ENCODE results near the gene HDHD2. TPM values are rescaled to one million over a fixed set of nuclear protein-coding genes. Genes with fewer than 3 reads are reported as not detected.

Gene HDHD2
- total RNA-seq, 1 experiment from 2014 or later: 48.0 TPM

- no peaks in the 10 kb centered on the region for H3K9me3 Mint-ChIP-seq (ENCODE audit: unreplicated experiment)
- ChIA-PET CTCF (interaction anchor here (3.6 kb wide), 1 partner anchor 90 kb away, joined by 15 read pairs; no protein-coding TSS in a partner anchor), POLR2A (interaction anchor here (1.4 kb wide), 1 partner anchor 35 kb away, joined by 4 read pairs; the partner anchor contains the start of gene HDHD2)
- no peaks in the 10 kb centered on the region for H3K4me1 Mint-ChIP-seq (ENCODE audit: insufficient read depth, unreplicated experiment)
- intact Hi-C loops (cut with micrococcal nuclease): no loop called here
- peaks cover 72% of the 10 kb centered on the region for H3K36me3 Mint-ChIP-seq (ENCODE audit: insufficient read depth, unreplicated experiment)
- no TSS peak for BruUV-seq (replicated peaks)
- DNase-seq (ENCODE audit: unreplicated experiment): no peak
- no peak overlapping the region for H3K27ac Mint-ChIP-seq (ENCODE audit: low read depth, unreplicated experiment)
- no peaks in the 10 kb centered on the region for H3K27me3 Mint-ChIP-seq (ENCODE audit: insufficient read depth, unreplicated experiment)
- H3K4me3 Mint-ChIP-seq (ENCODE audit: unreplicated experiment): no peak overlapping the region
- no peak for TF ChIP-seq CTCF (IDR thresholded peaks at IDR 0.05; ENCODE audit: unreplicated experiment)
Observed at GRCh38 chr18:47115205-47115604, 35.1 kb downstream of the HDHD2 start.

DNA sequence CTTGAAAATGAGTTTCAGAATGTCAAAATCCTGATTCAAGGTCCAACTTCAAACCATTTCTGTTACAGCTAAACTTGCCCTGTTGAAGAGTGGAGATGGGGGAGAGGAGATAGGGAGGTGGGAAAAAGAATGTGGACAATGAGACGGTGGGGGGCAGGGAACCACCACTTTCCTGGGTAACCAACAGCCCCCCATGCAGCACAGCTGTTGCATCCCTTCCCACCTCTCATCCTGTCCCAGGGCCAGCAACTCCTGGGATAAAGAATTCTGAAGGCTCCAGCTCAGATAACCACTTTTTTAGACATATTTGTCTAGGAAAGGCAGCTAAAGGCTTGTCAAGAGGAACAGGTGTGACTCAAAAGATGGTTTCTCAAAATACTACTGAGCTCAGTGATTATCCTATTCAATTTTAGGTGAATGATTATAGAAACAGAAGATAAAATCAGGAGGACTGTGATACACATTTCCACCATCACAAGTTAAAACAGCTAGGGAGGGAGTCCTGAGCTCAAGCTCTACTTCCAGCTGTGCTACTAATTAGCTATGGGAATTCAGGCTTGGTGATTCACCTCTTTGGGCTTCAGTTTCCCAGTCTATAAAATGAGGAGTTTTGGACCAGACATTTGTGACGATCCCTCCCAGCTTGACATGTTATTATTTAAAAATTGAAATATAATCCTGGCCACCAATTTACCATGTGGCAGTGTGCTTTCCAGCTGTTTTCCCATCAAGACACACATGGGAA is 36.3 kb downstream of the HDHD2 start:
- no peak for TF ChIP-seq CTCF (IDR thresholded peaks at IDR 0.05; ENCODE audit: unreplicated experiment)
- intact Hi-C loops (cut with micrococcal nuclease): no loop called here
- no peak for DNase-seq (ENCODE audit: unreplicated experiment)
- CTCF ChIA-PET: interaction anchor here (0.6 to 4.5 kb wide), 6 partner anchors 12 to 101 kb away, joined by 3 to 25 read pairs (median 10); no protein-coding TSS in a partner anchor
- H3K27me3 Mint-ChIP-seq (ENCODE audit: insufficient read depth, unreplicated experiment): no peaks in the 10 kb centered on the region
- H3K4me1 Mint-ChIP-seq (ENCODE audit: insufficient read depth, unreplicated experiment): peaks cover 5% of the 10 kb centered on the region
- BruUV-seq (replicated peaks): no TSS peak
- H3K9me3 Mint-ChIP-seq (ENCODE audit: unreplicated experiment): no peaks in the 10 kb centered on the region
- H3K4me3 Mint-ChIP-seq (ENCODE audit: unreplicated experiment): no peak overlapping the region
- peaks cover 74% of the 10 kb centered on the region for H3K36me3 Mint-ChIP-seq (ENCODE audit: insufficient read depth, unreplicated experiment)
- H3K27ac Mint-ChIP-seq (ENCODE audit: low read depth, unreplicated experiment): no peak overlapping the region
- POLR2A ChIA-PET: interaction anchor here (1.4 to 1.9 kb wide), 2 partner anchors 14 to 37 kb away, joined by 4 to 5 read pairs; partner anchors contain the start of gene HDHD2

DNA sequence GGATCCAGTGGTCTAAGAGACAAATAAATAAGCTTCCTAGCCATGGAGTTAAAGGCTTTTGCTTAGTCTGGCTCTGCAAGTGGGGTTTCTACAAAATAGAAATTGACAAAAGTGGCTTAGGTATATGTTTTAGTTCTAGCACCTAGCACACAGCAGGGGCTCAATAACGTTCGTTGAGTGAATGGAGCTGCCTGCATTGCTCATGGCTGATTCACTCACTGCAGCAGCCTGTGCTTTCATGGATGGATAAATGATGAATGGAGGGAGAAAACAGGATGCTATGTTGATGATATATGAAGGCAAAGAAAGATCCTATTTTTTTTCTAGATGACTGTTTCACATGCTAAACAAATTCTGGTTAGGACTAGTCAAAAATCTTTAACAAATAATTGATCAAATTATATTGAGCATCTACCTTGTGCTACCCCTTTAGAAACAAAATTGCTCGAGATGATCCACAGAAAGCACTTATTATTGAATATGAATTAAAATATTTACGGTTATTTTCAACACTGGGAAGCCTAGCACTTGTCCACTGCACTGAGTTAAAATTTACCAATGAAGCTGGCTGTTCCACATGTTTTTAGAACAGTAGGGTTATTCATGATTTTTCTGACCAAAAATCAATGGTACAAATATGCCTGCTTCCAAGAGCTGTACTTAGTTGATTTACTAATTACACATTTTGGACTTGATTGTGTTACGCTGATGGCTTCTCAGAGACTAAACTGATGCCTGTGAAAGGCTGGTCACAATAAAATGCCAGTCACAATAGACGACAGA is 39.6 kb downstream of the HDHD2 start:
- no peak for TF ChIP-seq CTCF (IDR thresholded peaks at IDR 0.05; ENCODE audit: unreplicated experiment)
- no peaks in the 10 kb centered on the region for H3K9me3 Mint-ChIP-seq (ENCODE audit: unreplicated experiment)
- intact Hi-C loops (cut with micrococcal nuclease): no loop called here
- peaks cover 5% of the 10 kb centered on the region for H3K4me1 Mint-ChIP-seq (ENCODE audit: insufficient read depth, unreplicated experiment)
- no peak for DNase-seq (ENCODE audit: unreplicated experiment)
- ChIA-PET POLR2A (interaction anchor here (2.8 kb wide), 1 partner anchor 39 kb away, joined by 11 read pairs; the partner anchor contains the start of gene HDHD2), CTCF (interaction anchor here (0.6 to 4.5 kb wide), 8 partner anchors 8 to 404 kb away, joined by 3 to 25 read pairs (median 4); no protein-coding TSS in a partner anchor)
- no peak overlapping the region for H3K27ac Mint-ChIP-seq (ENCODE audit: low read depth, unreplicated experiment)
- no peak overlapping the region for H3K4me3 Mint-ChIP-seq (ENCODE audit: unreplicated experiment)
- peaks cover 65% of the 10 kb centered on the region for H3K36me3 Mint-ChIP-seq (ENCODE audit: insufficient read depth, unreplicated experiment)
- H3K27me3 Mint-ChIP-seq (ENCODE audit: insufficient read depth, unreplicated experiment): no peaks in the 10 kb centered on the region
- BruUV-seq (replicated peaks): no TSS peak

- intact Hi-C loops (cut with micrococcal nuclease): no loop called here
- no peak for TF ChIP-seq CTCF (IDR thresholded peaks at IDR 0.05; ENCODE audit: unreplicated experiment)
- no peak for DNase-seq (ENCODE audit: unreplicated experiment)
- Mint-ChIP-seq H3K27ac (ENCODE audit: low read depth, unreplicated experiment) (no peak overlapping the region), H3K4me1 (ENCODE audit: insufficient read depth, unreplicated experiment) (peaks cover 5% of the 10 kb centered on the region), H3K27me3 (ENCODE audit: insufficient read depth, unreplicated experiment) (no peaks in the 10 kb centered on the region), H3K36me3 (ENCODE audit: insufficient read depth, unreplicated experiment) (peaks cover 57% of the 10 kb centered on the region), H3K9me3 (ENCODE audit: unreplicated experiment) (no peaks in the 10 kb centered on the region), H3K4me3 (ENCODE audit: unreplicated experiment) (no peak overlapping the region)
- ChIA-PET CTCF (interaction anchor here (0.6 to 4.5 kb wide), 5 partner anchors 7 to 278 kb away, joined by 3 to 25 read pairs (median 3); partner anchors contain the start of gene HDHD2), POLR2A (no interaction called here)
- no TSS peak for BruUV-seq (replicated peaks)
Observed at GRCh38 chr18:47109720-47110119, 40.6 kb downstream of the HDHD2 start.
